Measurements from ENCODE around the gene TBC1D8B.

TBC1D8B gene

DNA sequence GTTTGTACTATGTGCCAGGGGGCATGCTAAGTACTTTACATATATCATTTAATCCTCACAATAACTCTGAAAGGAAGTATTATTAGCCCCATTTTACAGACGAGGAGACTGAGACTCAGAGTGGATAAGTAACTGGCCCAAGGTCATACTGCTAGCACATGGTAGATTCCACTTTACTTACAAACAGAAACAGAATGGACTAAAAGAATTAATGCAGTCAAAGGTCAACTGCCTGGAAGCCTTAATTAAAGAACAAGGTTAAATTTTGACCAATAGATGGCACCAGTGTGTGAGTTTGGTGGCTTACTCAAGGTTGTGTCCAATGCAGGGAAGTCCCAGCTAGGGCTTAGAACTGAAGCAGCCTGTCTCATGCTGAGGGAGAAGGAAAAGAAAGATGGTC is 96.0 kb downstream of the TBC1D8B start:
- DNase-seq (ENCODE audit: low spot score): peak; percentile 47

DNA sequence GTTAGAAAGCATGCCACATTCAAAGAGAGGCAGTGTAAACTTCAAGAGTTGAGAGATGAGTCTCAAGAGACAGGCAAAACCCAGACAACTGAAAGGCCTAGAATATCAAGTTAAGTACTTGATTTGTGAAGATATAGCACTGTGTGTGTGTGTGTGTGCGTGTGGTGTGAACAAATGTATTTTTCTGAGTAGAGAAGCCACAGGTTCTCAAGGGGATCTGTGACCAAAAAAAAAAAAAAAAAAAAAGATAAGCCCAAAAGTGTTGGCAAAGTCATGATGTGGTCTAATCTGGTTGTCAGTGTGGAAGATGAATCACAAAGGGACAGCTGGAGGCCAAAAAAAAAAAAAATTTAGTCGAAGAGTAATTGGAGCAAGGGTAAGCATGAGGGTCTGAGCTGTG is 96.8 kb downstream of the TBC1D8B start:
- DNase-seq (ENCODE audit: low spot score): no peak

GRCh38 chrX:106899841-106900240 is 97.4 kb downstream of the TBC1D8B start:
- no peak for DNase-seq (ENCODE audit: low spot score)

- no peak for DNase-seq (ENCODE audit: low spot score)
Measured at GRCh38 chrX:106901341-106901740, 98.9 kb downstream of the TBC1D8B start.

GRCh38 chrX:106901781-106902219 is 99.3 kb downstream of the TBC1D8B start:
- no peak for DNase-seq (ENCODE audit: low spot score)

- no peak for DNase-seq (ENCODE audit: low spot score)
Measured at GRCh38 chrX:106902684-106903083, 100.2 kb downstream of the TBC1D8B start.

DNA sequence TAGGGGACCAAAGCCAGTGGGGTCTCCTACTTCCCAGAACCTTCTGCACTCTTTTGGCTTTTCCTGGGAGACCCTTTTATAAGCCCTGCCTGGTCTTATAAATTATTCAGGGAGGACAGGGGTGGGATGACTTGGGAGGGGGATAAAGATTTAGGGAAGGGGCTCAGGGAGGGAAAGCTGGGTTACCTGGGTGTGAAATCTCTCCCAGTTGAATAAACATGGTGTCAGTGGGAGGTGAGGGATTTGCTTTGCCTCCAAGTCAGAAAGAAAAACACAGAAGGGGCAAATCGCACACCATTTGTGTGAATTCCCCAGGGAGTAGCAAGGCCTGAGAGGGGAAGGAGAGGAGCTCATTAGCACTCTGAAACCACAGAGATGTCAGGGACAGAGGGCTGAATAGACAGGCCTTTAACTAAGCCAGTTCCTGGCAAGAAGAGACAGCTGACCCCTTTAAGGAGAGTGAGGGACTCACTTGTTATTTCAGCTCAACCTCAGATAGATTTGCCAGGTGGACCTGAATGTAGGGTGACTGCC is 100.9 kb downstream of the TBC1D8B start, which contains the start of gene RIPPLY1:
Gene RIPPLY1, minus strand, starts transcription at position 51 of the 534 bp plus-strand sequence. CDS start 54 bp downstream, outside the sequence.
- no peak for DNase-seq (ENCODE audit: low spot score)

DNA sequence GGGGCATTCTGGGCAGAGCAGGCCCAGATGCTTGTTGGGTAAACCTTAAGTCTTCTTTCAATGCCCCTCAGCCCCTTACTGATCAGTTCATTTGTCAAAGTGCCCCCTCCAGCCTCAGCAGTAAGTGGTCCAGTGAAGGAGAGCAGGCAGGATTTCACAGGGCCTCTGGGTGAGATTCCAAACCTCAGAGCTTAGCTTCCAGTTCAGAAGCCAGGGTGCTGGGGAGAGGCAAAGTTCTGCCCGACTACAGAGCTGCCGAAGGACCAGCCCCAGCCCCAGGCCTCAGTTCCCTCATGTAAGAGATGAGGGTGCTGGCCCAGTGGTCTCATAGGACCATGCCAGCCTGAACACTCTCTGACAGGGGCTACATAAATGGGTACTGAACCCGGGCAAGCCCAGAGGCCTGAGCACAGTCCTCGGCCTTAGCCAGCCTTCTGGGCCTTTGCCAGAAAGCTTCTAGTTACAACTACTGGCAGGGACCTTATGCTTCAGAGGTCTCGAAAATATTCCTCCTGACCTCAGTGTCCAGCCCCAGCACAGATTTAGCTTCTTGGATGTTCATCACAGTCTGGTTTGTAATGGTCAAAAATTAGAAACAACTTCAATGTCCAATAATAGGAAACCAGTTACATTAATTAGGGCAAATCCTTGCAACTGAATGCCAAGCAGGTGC is 101.5 kb downstream of the TBC1D8B start:
- DNase-seq (ENCODE audit: low spot score): no peak

- no peak for DNase-seq (ENCODE audit: low spot score)
Measured at GRCh38 chrX:106905064-106905708, 102.7 kb downstream of the TBC1D8B start.

DNA sequence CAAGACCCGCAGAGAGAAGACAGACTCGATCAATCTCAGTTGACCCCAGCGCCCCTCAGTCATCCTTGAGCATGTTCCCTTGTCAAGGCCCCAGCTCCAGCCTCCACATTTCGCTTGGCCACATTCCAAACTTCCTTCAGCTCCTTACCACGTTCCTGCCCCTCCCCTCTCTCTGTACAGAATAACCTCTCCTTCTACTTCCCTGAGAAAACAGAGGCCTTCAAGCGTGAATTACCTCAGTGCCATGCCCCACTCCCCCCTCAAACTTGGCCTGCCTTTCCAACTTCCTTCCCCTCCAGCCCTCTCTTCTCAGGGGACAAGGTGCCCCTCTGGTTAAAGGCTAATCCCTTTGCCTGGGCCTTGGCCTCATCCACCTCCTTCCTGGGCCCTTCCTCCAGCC is 103.9 kb downstream of the TBC1D8B start:
- DNase-seq (ENCODE audit: low spot score): no peak

- no peak for DNase-seq (ENCODE audit: low spot score)
Measured at GRCh38 chrX:106912864-106913263, 110.4 kb downstream of the TBC1D8B start.

DNA sequence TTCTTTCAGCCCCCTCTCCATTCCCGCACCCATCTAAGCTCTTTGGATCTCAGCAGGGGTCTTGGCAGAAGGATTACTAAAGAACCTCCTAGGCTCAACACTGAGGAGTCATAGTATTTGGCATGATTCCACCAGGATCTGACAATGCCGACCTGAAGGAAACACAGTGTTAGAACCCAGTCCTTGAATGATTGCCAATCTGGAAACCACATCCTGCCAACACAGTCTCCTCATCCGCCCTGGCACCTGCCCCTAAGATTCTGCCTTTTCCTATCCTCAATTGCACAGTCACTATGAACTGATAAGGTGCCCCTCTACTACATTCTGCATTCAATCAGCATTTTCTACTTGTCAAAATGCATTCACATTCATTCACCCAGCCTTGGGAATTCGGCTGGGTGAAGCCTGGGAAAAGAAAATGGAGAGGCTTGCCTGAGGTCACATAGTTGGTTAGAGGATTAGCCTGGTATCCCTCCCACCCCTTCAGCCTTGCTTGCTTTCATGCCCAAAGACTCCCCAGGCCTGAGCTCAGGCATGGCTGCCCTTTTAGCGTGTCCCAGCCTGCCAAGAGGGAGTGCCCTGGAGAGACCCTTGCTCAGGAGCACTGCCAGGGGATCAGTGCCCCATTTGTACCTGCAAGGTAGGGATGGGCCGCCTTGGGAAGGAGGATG is 115.5 kb downstream of the TBC1D8B start:
- no peak for DNase-seq (ENCODE audit: low spot score)

DNA sequence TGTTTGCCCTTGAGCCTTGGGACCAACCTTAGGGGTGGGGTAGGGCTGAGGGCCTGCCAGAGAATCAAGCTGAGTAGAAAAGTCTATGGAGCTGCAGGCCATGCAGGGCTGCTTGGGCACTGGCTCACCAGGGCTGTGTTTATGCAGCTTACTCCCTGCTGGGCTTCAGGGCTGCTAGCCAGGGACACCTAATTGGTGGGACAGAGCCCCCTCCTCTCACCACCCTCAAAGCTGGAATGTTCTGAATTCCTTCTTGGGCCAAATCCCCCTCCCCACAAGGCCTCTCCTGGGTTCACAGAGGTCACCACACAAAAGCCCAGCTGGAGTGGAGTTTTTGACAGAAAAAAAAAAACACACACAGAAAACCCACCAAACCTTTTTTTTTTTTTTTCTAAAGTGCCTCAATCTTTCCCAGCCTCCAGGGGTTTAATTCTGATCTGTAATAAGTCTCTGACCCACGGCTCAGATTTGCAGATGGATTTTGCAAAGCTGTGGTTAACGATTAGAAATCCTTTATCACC is 117.5 kb downstream of the TBC1D8B start, which contains the start of gene CLDN2:
Gene CLDN2, plus strand, starts transcription at position 471 of the 521 bp plus-strand sequence. CDS start 7,827 bp downstream, outside the sequence.
- peak; percentile 58 for DNase-seq (ENCODE audit: low spot score)

- DNase-seq (ENCODE audit: low spot score): no peak
Measured at GRCh38 chrX:106921637-106922036, 119.2 kb downstream of the TBC1D8B start.
